SU-DHL-6 (cell line): ENCODE results near the gene TGFB2.

ENCODE experiments used
- H2AFZ ChIP-seq: fragments of 200-600 bp; sonication (generic); 2 replicates; pipeline ENCODE4 v1.6.1; 2014; ENCODE audit warnings: low read depth, mild to moderate bottlenecking, moderate library complexity, mixed read lengths, antibody characterized with exemption, low read length; ENCODE audit not compliant: severe bottlenecking
- H3F3A ChIP-seq: fragments of 200-600 bp; shearing (Covaris generic); 2 replicates; pipeline ENCODE4 v1.6.0; 2016; ENCODE audit warnings: antibody characterized with exemption, mild to moderate bottlenecking; ENCODE audit not compliant: insufficient read depth
- H3K27ac ChIP-seq: fragments of 200-600 bp; sonication (generic); 2 replicates; pipeline ENCODE4 v1.5.1; 2016; ENCODE audit warnings: low read depth, mild to moderate bottlenecking, low read length, moderate library complexity, mixed read lengths
- H3K27me3 ChIP-seq: fragments of 200-600 bp; sonication (generic), shearing (Covaris generic); 2 replicates; pipeline ENCODE4 v1.6.0; 2014; ENCODE audit warnings: mild to moderate bottlenecking, low read length
- H3K36me3 ChIP-seq: fragments of 200-600 bp; sonication (generic); 2 replicates; pipeline ENCODE4 v1.6.1; 2014; ENCODE audit warnings: mild to moderate bottlenecking, low read length, mixed read lengths
- H3K4me2 ChIP-seq: fragments of 300-600, 200-600 bp; shearing (Covaris generic), sonication (generic); 2 replicates; pipeline ENCODE4 v1.6.0; 2014; ENCODE audit warnings: low read length, low read depth, mild to moderate bottlenecking; ENCODE audit not compliant: poor library complexity, severe bottlenecking
- H3K4me3 ChIP-seq: fragments of 200-600 bp; sonication (generic); 2 replicates; pipeline ENCODE4 v1.5.1; 2014; ENCODE audit warnings: antibody characterized with exemption, low read length, mild to moderate bottlenecking, mixed read lengths; ENCODE audit not compliant: insufficient read depth, poor library complexity, severe bottlenecking
- H3K79me2 ChIP-seq: fragments of 200-600 bp; sonication (generic); 2 replicates; pipeline ENCODE4 v1.6.1; 2014; ENCODE audit warnings: mild to moderate bottlenecking, low read length, moderate library complexity; ENCODE audit not compliant: insufficient read depth
- H3K9ac ChIP-seq: fragments of 200-600 bp; sonication (generic); 2 replicates; pipeline ENCODE4 v1.7.0; 2014; ENCODE audit warnings: mild to moderate bottlenecking, low read length
- H3K9me2 ChIP-seq: fragments of 200-600 bp; sonication (generic); replicated peaks from 2 replicates; pipeline ENCODE4 v1.6.1; 2014; ENCODE audit warnings: low read length; ENCODE audit not compliant: insufficient read depth
- H3K9me3 ChIP-seq: fragments of 200-600 bp; sonication (generic); 2 replicates; pipeline ENCODE4 v1.6.1; 2014; ENCODE audit warnings: low read length, mixed read lengths; ENCODE audit not compliant: insufficient read depth
- H4K20me1 ChIP-seq: fragments of 200-600 bp; sonication (generic); 2 replicates; pipeline ENCODE4 v1.6.1; 2014; ENCODE audit warnings: low read depth, mild to moderate bottlenecking, antibody characterized with exemption, low read length, moderate library complexity, mixed read lengths
- CTCF ChIP-seq: fragments of 200-600 bp; sonication (generic); IDR thresholded peaks from one replicate; pipeline ENCODE4 v1.5.1; 2017; ENCODE audit warnings: antibody characterized with exemption, mild to moderate bottlenecking, low read length, moderate library complexity; ENCODE audit not compliant: insufficient read depth, poor library complexity, severe bottlenecking
- EZH2phosphoT487 ChIP-seq: fragments of 200-600 bp; sonication (generic), shearing (Covaris generic); conservative IDR thresholded peaks from 2 replicates; pipeline ENCODE4 v1.6.1; 2018; ENCODE audit warnings: mild to moderate bottlenecking, antibody characterized with exemption, low read length, moderate library complexity, mixed read lengths

TGFB2 gene

GRCh38 chr1:218347723-218348627, 2.8 kb downstream of the TGFB2 start:
- Histone ChIP-seq H3K27ac (no peak overlapping the region), H3K9me2 (no peaks in the 10 kb centered on the region), H3K9ac (no peak overlapping the region), H4K20me1 (no peaks in the 10 kb centered on the region), H3K36me3 (no peaks in the 10 kb centered on the region), H3K4me2 (no peak overlapping the region), H3K4me3 (no peak overlapping the region), H3K27me3 (no peaks in the 10 kb centered on the region), H3K79me2 (no peaks in the 10 kb centered on the region), H3K9me3 (no peaks in the 10 kb centered on the region), H2AFZ (no peak overlapping the region), H3F3A (no peaks in the 10 kb centered on the region)
- TF ChIP-seq CTCF: no peak
- TF ChIP-seq EZH2phosphoT487: no peak

DNA sequence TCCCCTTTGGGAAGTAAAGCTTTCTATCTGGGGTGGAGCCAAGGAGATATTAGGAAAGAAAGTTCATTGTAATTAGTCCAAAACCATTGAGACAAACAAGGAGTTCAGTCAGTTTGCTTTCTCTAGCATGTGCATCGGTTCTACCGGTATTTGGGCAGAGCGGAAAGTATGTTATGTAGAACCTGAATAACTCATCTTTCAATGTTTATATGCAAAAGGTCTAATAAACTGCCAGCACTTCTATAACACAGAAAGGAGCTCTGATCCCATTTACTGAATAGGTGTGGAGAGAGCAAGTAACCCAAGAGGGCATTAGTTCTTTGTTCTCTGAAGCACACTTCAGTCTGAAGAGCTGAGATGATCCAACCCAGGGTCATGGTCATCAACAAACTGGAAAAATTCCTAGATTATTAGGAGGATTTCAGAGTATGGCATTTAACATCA, 3.5 kb downstream of the TGFB2 start:
- Histone ChIP-seq H3K9ac (no peak overlapping the region), H3K27me3 (no peaks in the 10 kb centered on the region), H3K9me3 (no peaks in the 10 kb centered on the region), H2AFZ (no peak overlapping the region), H3K36me3 (no peaks in the 10 kb centered on the region), H3K27ac (no peak overlapping the region), H3K9me2 (no peaks in the 10 kb centered on the region), H4K20me1 (no peaks in the 10 kb centered on the region), H3K4me3 (no peak overlapping the region), H3K4me2 (no peak overlapping the region), H3F3A (no peaks in the 10 kb centered on the region), H3K79me2 (no peaks in the 10 kb centered on the region)
- no peak for TF ChIP-seq EZH2phosphoT487
- no peak for TF ChIP-seq CTCF

GRCh38 chr1:218349348-218350034, 4.4 kb downstream of the TGFB2 start:
- Histone ChIP-seq H3K9me2 (no peaks in the 10 kb centered on the region), H3K4me2 (no peak overlapping the region), H3K9ac (no peak overlapping the region), H3K27ac (no peak overlapping the region), H3K36me3 (no peaks in the 10 kb centered on the region), H4K20me1 (no peaks in the 10 kb centered on the region), H3K9me3 (no peaks in the 10 kb centered on the region), H3K79me2 (no peaks in the 10 kb centered on the region), H2AFZ (no peak overlapping the region), H3K27me3 (no peaks in the 10 kb centered on the region), H3F3A (no peaks in the 10 kb centered on the region), H3K4me3 (no peak overlapping the region)
- TF ChIP-seq EZH2phosphoT487 (no peak), CTCF (no peak)
